ENCODE data around the gene TAS2R50. TPM values are rescaled to one million over a fixed set of nuclear protein-coding genes. Genes with fewer than 3 reads are reported as not detected.

TAS2R50 gene
- total and polyA plus RNA-seq, 9 of the 15 experiments (the other 6 are each of a cell fraction or from before 2014, with no cell fraction given), result 0.06 to 1.3 (median 0.42) TPM; not detected in 3

- ChIA-PET CTCF (ENCODE audit: low intra/inter-chr PET ratio) (no interaction called here), POLR2A (interaction anchor here (1.5 kb wide), 1 partner anchor 13 kb away, joined by 3 read pairs; no protein-coding TSS in a partner anchor)
- no peaks in the 10 kb centered on the region for H3K9me1 ChIP-seq (ENCODE audit: control insufficient read depth, insufficient read depth, low read length)
- in situ Hi-C loops (cut with MboI) (no loop called here), intact Hi-C loops (cut with micrococcal nuclease) (no loop called here)
- no TSS peak for BruUV-seq (replicated peaks)
- no peaks in the 10 kb centered on the region for H3K79me2 ChIP-seq (ENCODE audit: control insufficient read depth, insufficient read depth, low read length)
- DNase-seq (ENCODE audit: extremely low read depth in 1 of 4, low spot score in 3 of 4), result no peak
- H3K27me3 ChIP-seq (ENCODE audit: control insufficient read depth in 2 of 2, insufficient read depth in 2 of 2, low read length in 2 of 2), result no peaks in the 10 kb centered on the region
- FAIRE-seq, result no peak
- no peaks in the 10 kb centered on the region for H3K4me1 ChIP-seq (replicated peaks in 1 of 2; ENCODE audit: control insufficient read depth in 2 of 2, insufficient read depth in 2 of 2, low read length in 2 of 2)
- WGBS (ENCODE audit: insufficient coverage, low coverage, missing lambda C conversion rate), result 78% methylated on average over 1 of the region's 1 CpG
- ATAC-seq, result no peak
- TF ChIP-seq HDAC1 (IDR thresholded peaks at IDR 0.05) (no peak), FOXK2 (conservative IDR thresholded peaks at IDR 0.05 in 1 of 2, IDR thresholded peaks at IDR 0.05 in 1 of 2; ENCODE audit: low read depth in 2 of 2) (no peak), ZNF3 (CRISPR knock-in tag; IDR thresholded peaks at IDR 0.05) (no peak), ASH1L (IDR thresholded peaks at IDR 0.05; ENCODE audit: borderline replicate concordance, low read depth, partially characterized antibody) (no peak), TBL1XR1 (IDR thresholded peaks at IDR 0.05; ENCODE audit: low read length in 2 of 2) (no peak)
- TF ChIP-seq, protein P1, sequence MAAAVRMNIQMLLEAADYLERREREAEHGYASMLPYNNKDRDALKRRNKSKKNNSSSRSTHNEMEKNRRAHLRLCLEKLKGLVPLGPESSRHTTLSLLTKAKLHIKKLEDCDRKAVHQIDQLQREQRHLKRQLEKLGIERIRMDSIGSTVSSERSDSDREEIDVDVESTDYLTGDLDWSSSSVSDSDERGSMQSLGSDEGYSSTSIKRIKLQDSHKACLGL (CRISPR knock-in tag; IDR thresholded peaks at IDR 0.05; ENCODE audit: borderline replicate concordance, poor library complexity, severe bottlenecking), result no peak
- H3K9ac ChIP-seq (ENCODE audit: insufficient read depth in 1 of 2, low read depth in 2 of 2, low read length in 2 of 2), result no peak within 1 kb of the TSS
- H3K36me3 ChIP-seq (ENCODE audit: control insufficient read depth, insufficient read depth, low read length), result no peaks in the 10 kb centered on the region
- H3K9me3 ChIP-seq (replicated peaks; ENCODE audit: control insufficient read depth, insufficient read depth, low read depth, low read length), result no peaks in the 10 kb centered on the region
- no peak within 1 kb of the TSS for H3K27ac ChIP-seq (ENCODE audit: extremely low read depth, low read depth, low read length)
- no peak within 1 kb of the TSS for H3K4me2 ChIP-seq (ENCODE audit: insufficient read depth, low read length)
- H4K20me1 ChIP-seq (replicated peaks; ENCODE audit: control insufficient read depth, insufficient read depth, low read length), result no peaks in the 10 kb centered on the region
- H3K4me3 ChIP-seq, result no peak within 1 kb of the TSS
- no peak within 1 kb of the TSS for H2AFZ ChIP-seq (ENCODE audit: low read depth, low read length)
Observed at GRCh38 chr12:11022520-11022919, 35.8 kb upstream of the TAS2R50 start, which contains the start of gene TAS2R19. TSS of gene TAS2R19 (minus strand) at chr12:11022620. CDS start at chr12:11022571, 49 bp downstream.
